ENCODE measurements around the gene PGAM5. TPM values are rescaled to one million over a fixed set of nuclear protein-coding genes. Genes with fewer than 3 reads are reported as not detected.

Gene PGAM5
- total and polyA plus RNA-seq, 2 of the 4 experiments (the other 2 are of a cell fraction), result 25.2 to 37.8 TPM

DNA sequence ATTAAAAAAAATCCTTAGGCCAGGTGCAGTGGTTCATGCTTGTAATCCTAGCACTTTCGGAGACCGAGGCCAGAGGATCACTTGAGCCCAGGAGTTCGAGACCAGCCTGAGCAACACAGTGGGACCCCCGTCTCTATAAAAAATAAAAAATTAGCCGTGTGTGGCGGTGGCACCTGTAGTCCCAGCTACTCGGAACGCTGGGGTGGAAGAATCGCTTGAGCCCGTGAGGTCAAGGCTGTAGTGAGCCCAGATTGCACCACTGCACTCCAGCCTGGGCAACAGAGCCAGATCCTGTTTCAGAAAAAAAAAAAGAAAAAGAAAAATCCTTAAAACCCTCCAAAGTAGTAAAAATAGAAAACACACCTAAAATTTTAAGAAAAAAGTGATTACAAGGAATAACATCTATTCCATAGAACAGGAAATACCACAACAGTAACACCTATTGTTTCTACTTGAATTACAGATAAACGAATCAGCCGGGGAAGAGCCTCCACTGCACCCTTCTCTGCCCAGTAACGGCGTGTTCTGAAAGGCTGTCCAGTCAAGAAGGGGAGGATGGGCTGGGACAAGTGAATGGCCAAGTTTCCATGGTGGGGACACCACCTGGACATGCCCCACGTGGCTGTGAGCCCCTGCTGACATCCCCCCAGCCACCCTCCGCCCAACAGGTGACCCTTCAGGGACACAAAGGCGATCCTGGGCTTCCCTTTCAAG lies 41.3 kb upstream of the PGAM5 start:
- H2BK15ac ChIP-seq (ENCODE audit: low read depth, low read length), result no peak overlapping the region
- peaks cover 6% of the 10 kb centered on the region; the same call in 1 of the 2 replicates for H3K9me1 ChIP-seq (ENCODE audit: insufficient read depth, low read length)
- ChIA-PET CTCF (no interaction called here), POLR2A (ENCODE audit: unreplicated experiment) (no interaction called here)
- ATAC-seq (ENCODE audit: low read depth) (no peak), DNase-seq (no peak)
- no peak overlapping the region for H3K4me2 ChIP-seq (ENCODE audit: low read depth, low read length)
- H3K4me3 ChIP-seq (ENCODE audit: insufficient read depth, low read depth, low read length), result no peak overlapping the region
- no peak overlapping the region for H3K27ac ChIP-seq (ENCODE audit: insufficient read depth, low read length)
- no peak overlapping the region for H2AK5ac ChIP-seq (ENCODE audit: low read depth, low read length)
- no peak overlapping the region for H2AFZ ChIP-seq (replicated peaks; ENCODE audit: low read length, poor library complexity)
- H3K18ac ChIP-seq (ENCODE audit: low read depth, low read length), result no peak overlapping the region
- peaks cover 46% of the 10 kb centered on the region for H3K36me3 ChIP-seq (ENCODE audit: control insufficient read depth, insufficient read depth, low read length)
- no TSS peak for BruUV-seq (replicated peaks)
- no peaks in the 10 kb centered on the region for H3K79me1 ChIP-seq (ENCODE audit: low read depth in 1 of 2, low read length in 2 of 2)
- no peak overlapping the region for H3K56ac ChIP-seq (ENCODE audit: extremely low read depth, insufficient read depth, low read length)
- dilution Hi-C loops (cut with HindIII; ENCODE audit: low sequenced_read_pairs, unreplicated experiment), result no loop called here
- no peaks in the 10 kb centered on the region for H3K9me3 ChIP-seq (ENCODE audit: control insufficient read depth, insufficient read depth, low read length)
- TF ChIP-seq, protein P1, sequence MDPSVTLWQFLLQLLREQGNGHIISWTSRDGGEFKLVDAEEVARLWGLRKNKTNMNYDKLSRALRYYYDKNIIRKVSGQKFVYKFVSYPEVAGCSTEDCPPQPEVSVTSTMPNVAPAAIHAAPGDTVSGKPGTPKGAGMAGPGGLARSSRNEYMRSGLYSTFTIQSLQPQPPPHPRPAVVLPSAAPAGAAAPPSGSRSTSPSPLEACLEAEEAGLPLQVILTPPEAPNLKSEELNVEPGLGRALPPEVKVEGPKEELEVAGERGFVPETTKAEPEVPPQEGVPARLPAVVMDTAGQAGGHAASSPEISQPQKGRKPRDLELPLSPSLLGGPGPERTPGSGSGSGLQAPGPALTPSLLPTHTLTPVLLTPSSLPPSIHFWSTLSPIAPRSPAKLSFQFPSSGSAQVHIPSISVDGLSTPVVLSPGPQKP (IDR thresholded peaks at IDR 0.05; ENCODE audit: borderline replicate concordance, low read depth, low read length), result no peak
- TF ChIP-seq POLR2A (IDR thresholded peaks at IDR 0.05; ENCODE audit: low read depth, low read length) (no peak), CHD1 (IDR thresholded peaks at IDR 0.05; ENCODE audit: low read depth, low read length) (no peak), BHLHE40 (IDR thresholded peaks at IDR 0.05; ENCODE audit: low read depth, low read length) (no peak), MXI1 (IDR thresholded peaks at IDR 0.05; ENCODE audit: borderline replicate concordance, low read depth, low read length) (no peak), MAFK (IDR thresholded peaks at IDR 0.05; ENCODE audit: low read depth, low read length) (no peak), NFE2L2 (IDR thresholded peaks at IDR 0.05; ENCODE audit: low read depth, low read length) (no peak), RFX5 (IDR thresholded peaks at IDR 0.05; ENCODE audit: low read depth, low read length) (no peak), RCOR1 (IDR thresholded peaks at IDR 0.05; ENCODE audit: insufficient replicate concordance, low read length) (no peak), MAZ (IDR thresholded peaks at IDR 0.05; ENCODE audit: borderline replicate concordance, low read depth, low read length) (no peak), CEBPB (IDR thresholded peaks at IDR 0.05; ENCODE audit: low read depth, low read length) (no peak), SMC3 (IDR thresholded peaks at IDR 0.05; ENCODE audit: low read depth, low read length) (no peak), RAD21 (IDR thresholded peaks at IDR 0.05; ENCODE audit: low read length) (no peak), FOS (IDR thresholded peaks at IDR 0.05; ENCODE audit: low read depth, low read length) (no peak)
- TF ChIP-seq, protein P2, sequence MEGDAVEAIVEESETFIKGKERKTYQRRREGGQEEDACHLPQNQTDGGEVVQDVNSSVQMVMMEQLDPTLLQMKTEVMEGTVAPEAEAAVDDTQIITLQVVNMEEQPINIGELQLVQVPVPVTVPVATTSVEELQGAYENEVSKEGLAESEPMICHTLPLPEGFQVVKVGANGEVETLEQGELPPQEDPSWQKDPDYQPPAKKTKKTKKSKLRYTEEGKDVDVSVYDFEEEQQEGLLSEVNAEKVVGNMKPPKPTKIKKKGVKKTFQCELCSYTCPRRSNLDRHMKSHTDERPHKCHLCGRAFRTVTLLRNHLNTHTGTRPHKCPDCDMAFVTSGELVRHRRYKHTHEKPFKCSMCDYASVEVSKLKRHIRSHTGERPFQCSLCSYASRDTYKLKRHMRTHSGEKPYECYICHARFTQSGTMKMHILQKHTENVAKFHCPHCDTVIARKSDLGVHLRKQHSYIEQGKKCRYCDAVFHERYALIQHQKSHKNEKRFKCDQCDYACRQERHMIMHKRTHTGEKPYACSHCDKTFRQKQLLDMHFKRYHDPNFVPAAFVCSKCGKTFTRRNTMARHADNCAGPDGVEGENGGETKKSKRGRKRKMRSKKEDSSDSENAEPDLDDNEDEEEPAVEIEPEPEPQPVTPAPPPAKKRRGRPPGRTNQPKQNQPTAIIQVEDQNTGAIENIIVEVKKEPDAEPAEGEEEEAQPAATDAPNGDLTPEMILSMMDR (conservative IDR thresholded peaks at IDR 0.05; ENCODE audit: low read depth, low read length), result no peak
- TF ChIP-seq, protein P3, sequence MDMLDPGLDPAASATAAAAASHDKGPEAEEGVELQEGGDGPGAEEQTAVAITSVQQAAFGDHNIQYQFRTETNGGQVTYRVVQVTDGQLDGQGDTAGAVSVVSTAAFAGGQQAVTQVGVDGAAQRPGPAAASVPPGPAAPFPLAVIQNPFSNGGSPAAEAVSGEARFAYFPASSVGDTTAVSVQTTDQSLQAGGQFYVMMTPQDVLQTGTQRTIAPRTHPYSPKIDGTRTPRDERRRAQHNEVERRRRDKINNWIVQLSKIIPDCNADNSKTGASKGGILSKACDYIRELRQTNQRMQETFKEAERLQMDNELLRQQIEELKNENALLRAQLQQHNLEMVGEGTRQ (IDR thresholded peaks at IDR 0.05; ENCODE audit: low read depth, low read length), result no peak
- H3K4ac ChIP-seq (ENCODE audit: low read depth, low read length), result no peak overlapping the region
- H4K5ac ChIP-seq (ENCODE audit: low read depth, low read length), result no peak overlapping the region
- H3K9ac ChIP-seq (ENCODE audit: low read depth, low read length), result no peak overlapping the region
- no peaks in the 10 kb centered on the region for H3K4me1 ChIP-seq (ENCODE audit: control insufficient read depth, insufficient read depth, low read length)
- in situ Hi-C loops (cut with MboI; ENCODE audit: low sequenced_read_pairs), result no loop called here
- no peak overlapping the region for H2BK20ac ChIP-seq (ENCODE audit: low read depth, low read length)
- no peak overlapping the region for H4K91ac ChIP-seq (ENCODE audit: insufficient read depth, low read depth, low read length)
- no peak overlapping the region for H2AK9ac ChIP-seq (replicated peaks; ENCODE audit: low read depth, low read length, poor library complexity)
- 85% methylated on average over 10 of the region's 17 CpGs; no CpG with 5 or more reads in 1 of the 2 experiments for WGBS, 2 experiments (ENCODE audit: extremely low coverage in 2 of 2, insufficient read length in 1 of 2)
- intact Hi-C loops (cut with micrococcal nuclease), result no loop called here
- no peak overlapping the region for H2BK5ac ChIP-seq (ENCODE audit: low read depth, low read length, poor library complexity, severe bottlenecking)
- no peak overlapping the region for H3K23ac ChIP-seq (ENCODE audit: low read depth, low read length)
- H3K14ac ChIP-seq (replicated peaks; ENCODE audit: low read depth, low read length), result no peak overlapping the region
- H2BK120ac ChIP-seq (ENCODE audit: low read depth, low read length), result no peak overlapping the region
- no peak overlapping the region for H4K8ac ChIP-seq (ENCODE audit: low read depth in 2 of 2, low read length in 2 of 2)
- no peaks in the 10 kb centered on the region for H3K27me3 ChIP-seq (ENCODE audit: control insufficient read depth, insufficient read depth, low read length)
- H4K20me1 ChIP-seq (ENCODE audit: insufficient read depth, low read length), result no peaks in the 10 kb centered on the region; the same call in 1 of the 2 replicates
